Embryonic facial prominence (tissue), 1 donor: Measurements from ENCODE around the gene RNF217.
"Not testable (repeated sequence)": the region's sequence is repeated elsewhere in the genome, so short reads cannot be mapped to it uniquely, and the experiment has no call there.

Source experiments
- DNase-seq: peaks from one replicate; pipeline ENCODE4 v3.0.0-alpha.2; 2016; ENCODE audit errors: extremely low spot score

The RNF217 gene

GRCh38 chr6:125123051-125123450, 160.8 kb downstream of the RNF217 start:
- DNase-seq = no peak

DNA sequence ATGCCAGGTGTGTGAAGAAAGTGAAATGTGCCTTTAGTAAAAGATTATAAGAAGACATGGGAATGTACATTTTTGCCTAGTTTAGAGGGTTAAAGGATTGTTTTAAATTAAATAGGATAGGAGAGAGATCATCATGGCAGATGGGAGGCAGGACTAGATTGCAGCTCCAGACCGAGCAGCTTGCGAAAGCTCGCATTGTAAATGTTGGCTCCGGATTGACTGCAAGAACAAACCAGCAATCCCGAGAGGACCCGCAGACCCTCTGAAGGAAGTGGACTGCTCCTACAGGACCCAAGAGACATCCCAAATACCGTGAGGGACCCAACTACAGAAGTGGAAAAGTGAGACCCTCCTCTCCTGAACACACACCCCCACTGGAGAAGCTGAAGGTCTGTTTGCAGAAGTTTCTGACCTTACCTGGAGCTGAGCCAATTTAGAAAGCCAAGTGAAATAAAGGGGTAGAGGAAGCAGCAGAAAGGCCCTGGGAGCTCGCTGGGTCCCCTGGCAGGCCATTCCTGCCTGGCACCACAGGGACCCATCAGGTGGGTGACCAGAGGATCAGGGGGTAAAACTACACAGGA, 161.3 kb downstream of the RNF217 start:
- no peak for DNase-seq

DNA sequence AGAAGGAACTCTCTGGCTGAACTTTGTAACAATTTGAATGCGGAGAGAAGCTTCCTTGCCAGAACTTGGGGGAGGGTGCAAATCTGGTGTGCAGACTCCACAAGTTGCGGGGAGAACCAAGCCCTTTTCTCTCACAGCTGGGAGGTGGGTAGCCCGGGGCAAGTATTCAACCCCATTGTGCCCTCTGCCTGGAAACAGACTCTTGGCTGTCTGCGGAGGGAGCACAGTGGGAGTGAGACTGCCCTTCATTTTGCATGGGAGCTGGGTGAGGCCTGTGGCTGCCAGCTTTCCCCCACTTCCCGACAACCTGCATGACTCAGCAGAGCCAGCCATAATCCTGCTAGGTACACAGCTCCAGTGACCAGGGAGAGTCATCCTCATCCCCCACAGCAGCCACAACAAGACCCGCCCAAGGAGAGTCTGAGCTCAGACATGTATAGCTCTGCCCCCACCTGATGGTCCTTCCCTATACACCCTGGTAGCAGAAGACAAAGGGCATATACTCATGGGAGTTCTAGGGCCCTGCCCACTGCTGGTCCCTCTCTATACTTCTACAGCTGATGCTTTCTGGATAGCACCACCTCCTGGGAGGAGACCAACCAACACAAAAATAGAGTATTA, 161.9 kb downstream of the RNF217 start:
- no peak for DNase-seq

GRCh38 chr6:125125856-125126255, 163.6 kb downstream of the RNF217 start:
- not testable (repeated sequence) for DNase-seq

DNA sequence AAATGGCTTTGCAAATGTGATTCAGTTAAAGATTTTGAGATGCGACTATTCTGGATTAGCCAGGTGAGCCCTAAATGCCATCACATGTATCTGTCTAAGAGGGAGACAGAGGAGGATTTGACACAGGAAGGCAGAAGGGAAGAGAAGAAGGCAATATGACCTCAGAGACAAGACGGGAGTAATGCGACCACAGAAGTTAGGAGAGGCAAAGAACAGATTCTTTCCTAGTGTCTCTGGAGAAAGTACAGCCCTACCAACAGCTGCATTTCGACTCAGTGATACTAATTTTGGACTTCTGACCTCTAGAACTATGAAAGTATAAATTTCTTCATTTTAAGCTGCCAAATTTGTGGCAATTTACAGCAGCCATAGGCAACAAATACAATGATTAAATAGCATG, 167.1 kb downstream of the RNF217 start:
- no peak for DNase-seq

- DNase-seq = no peak
Observed at GRCh38 chr6:125132058-125132457, 169.8 kb downstream of the RNF217 start.

DNA sequence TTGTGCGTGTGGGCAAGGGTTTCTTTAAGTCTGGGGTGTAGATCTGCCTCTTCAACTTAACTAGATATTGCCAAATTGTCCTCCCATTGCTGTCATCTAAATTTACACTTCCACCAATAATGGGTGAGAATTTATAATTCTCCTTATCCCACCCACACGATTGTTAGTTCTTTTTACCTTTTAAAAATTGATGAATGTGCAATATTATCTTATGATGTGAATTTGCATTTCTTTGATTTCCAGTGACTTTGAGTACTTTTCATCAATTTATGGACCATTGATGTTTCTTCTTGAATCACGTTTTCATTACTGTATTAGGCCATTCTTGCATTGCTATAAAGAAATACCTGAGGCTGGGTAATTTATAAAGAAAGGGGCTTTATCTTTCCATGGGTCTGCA, 174.1 kb downstream of the RNF217 start:
- no peak for DNase-seq

GRCh38 chr6:125138083-125138482, 175.8 kb downstream of the RNF217 start:
- DNase-seq = no peak

- no peak for DNase-seq
Observed at GRCh38 chr6:125140808-125141207, 178.6 kb downstream of the RNF217 start.
